ENCODE data around the gene ELANE.
"Not testable (repeated sequence)": the region's sequence is repeated elsewhere in the genome, so short reads cannot be mapped to it uniquely, and the experiment has no call there.

Gene ELANE

DNA sequence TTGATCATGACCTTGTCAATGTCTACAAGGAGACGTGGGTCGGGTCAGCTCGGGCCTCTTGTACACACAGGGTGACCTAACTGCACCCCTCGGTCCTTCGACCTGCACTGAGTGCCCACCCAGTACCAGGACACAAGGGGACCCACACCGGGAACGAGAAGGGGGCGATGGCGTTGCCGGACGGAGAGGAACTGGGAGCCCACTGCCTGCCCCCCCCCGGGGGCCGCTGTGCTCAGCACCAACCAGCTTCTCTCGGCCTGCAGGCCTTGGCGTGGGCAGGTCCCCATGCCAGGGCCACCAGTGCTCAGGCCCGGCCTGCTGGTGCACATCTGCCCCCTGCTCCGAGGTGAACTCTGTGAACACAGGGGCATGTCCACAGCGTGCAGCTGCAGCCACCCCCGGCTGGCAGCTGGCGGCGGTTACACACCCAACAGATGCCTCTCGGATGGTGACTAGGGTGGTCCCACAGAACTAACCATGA is 21.5 kb downstream of the ELANE start:
- Histone ChIP-seq H3K27me3 (no peaks in the 10 kb centered on the region), H3K36me3 (peaks cover 71% of the 10 kb centered on the region), H3K9me3 (no peaks in the 10 kb centered on the region), H3K4me3 (ENCODE audit: low read depth in 1 of 2, low read length in 1 of 2) (no peak overlapping the region), H3K27ac (no peak overlapping the region), H3K4me1 (ENCODE audit: control insufficient read depth in 1 of 2, insufficient read depth in 1 of 2, low read depth in 1 of 2, low read length in 1 of 2) (peaks cover 7 to 10% of the 10 kb centered on the region in 2 experiments)
- TF ChIP-seq, protein P1, sequence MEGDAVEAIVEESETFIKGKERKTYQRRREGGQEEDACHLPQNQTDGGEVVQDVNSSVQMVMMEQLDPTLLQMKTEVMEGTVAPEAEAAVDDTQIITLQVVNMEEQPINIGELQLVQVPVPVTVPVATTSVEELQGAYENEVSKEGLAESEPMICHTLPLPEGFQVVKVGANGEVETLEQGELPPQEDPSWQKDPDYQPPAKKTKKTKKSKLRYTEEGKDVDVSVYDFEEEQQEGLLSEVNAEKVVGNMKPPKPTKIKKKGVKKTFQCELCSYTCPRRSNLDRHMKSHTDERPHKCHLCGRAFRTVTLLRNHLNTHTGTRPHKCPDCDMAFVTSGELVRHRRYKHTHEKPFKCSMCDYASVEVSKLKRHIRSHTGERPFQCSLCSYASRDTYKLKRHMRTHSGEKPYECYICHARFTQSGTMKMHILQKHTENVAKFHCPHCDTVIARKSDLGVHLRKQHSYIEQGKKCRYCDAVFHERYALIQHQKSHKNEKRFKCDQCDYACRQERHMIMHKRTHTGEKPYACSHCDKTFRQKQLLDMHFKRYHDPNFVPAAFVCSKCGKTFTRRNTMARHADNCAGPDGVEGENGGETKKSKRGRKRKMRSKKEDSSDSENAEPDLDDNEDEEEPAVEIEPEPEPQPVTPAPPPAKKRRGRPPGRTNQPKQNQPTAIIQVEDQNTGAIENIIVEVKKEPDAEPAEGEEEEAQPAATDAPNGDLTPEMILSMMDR (IDR thresholded peaks at IDR 0.05), result no peak

DNA sequence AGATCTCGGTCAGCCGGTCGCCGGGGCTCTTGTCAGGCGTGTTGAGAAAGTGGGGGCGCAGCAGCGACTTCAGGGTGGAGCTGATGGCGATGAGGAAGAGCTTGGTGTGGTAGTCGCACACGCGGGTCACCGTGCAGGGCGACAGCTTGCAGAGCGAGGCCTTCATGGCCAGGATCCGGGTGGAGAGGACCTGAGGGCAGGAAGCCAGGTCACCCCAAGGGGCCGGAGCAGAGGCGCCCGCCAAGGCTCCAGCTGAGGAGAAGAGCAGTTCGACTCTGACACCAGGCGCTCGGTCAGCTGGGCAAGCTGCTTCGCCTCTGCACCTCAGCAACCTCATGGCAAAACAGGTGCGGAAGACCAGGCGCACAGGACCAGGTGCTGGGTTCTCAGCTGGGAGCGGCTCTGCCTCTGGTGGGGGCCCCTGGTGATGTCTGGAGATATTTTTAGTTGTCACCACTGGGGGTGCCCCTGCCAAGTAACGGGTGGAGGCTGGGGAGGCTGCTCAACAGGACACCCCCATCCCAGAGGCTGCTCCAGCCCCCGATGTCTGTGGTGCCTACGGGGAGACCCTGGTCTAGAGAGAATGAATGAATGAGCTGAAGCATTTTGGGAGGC is 23.3 kb downstream of the ELANE start:
- TF ChIP-seq, protein P1 (IDR thresholded peaks at IDR 0.05), result no peak
- H3K4me1 ChIP-seq (ENCODE audit: control insufficient read depth in 1 of 2, insufficient read depth in 1 of 2, low read depth in 1 of 2, low read length in 1 of 2), result peaks cover 7 to 10% of the 10 kb centered on the region in 2 experiments
- no peak overlapping the region for H3K27ac ChIP-seq
- peaks cover 71% of the 10 kb centered on the region for H3K36me3 ChIP-seq
- no peak overlapping the region for H3K4me3 ChIP-seq (ENCODE audit: low read depth in 1 of 2, low read length in 1 of 2)
- no peaks in the 10 kb centered on the region for H3K27me3 ChIP-seq
- no peaks in the 10 kb centered on the region for H3K9me3 ChIP-seq

DNA sequence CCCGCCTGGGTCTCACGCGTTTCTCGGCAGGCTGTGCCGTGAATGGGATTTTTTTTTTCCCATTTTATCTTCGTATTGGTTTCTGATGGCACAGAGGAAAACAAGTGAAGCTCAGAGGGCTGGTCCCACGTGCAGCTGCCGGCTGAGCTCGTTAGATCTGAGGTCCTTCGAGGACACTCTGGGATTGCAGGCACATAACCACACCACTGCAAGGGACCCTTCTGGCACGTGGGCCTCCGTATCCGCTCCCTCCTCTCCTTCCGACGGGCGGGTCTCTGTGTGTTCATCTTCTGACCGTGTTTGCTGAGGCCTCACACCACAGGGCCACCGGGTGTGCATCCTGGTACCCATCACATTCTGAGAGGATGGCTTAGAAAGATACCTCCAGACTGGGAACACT is 24.0 kb downstream of the ELANE start:
- Histone ChIP-seq H3K9me3 (no peaks in the 10 kb centered on the region), H3K27me3 (no peaks in the 10 kb centered on the region), H3K27ac (no peak overlapping the region), H3K36me3 (peaks cover 67% of the 10 kb centered on the region), H3K4me3 (ENCODE audit: low read depth in 1 of 2, low read length in 1 of 2) (no peak overlapping the region), H3K4me1 (ENCODE audit: control insufficient read depth in 1 of 2, insufficient read depth in 1 of 2, low read depth in 1 of 2, low read length in 1 of 2) (peaks cover 7 to 10% of the 10 kb centered on the region in 2 experiments)
- TF ChIP-seq, protein P1 (IDR thresholded peaks at IDR 0.05), result no peak

DNA sequence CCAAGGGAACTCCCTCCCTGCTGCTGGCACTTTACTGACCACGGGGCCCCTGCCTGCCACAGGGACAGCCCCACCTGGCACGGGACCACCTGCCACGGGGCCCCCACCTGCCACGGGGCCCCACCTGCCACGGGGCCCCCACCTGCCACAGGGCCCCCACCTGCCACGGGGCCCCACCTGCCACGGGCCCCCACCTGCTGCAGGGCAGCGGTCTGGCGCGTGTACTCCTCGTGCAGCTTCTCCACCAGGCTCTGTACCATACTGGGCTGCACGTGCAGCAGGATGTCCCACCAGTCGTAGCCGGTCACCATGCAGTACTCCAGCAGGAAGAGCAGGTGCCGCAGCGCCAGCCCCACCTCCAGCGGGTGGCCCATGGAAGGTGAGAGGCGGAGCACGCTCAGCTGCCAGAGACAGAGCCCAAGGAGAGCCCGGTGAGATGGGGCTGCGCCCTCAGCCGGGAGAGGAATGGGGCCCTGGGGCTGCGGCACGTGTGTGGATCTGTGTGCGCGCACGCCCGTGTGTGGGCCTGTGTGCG is 24.7 kb downstream of the ELANE start:
- Histone ChIP-seq H3K4me3 (ENCODE audit: low read depth in 1 of 2, low read length in 1 of 2) (no peak overlapping the region), H3K27me3 (no peaks in the 10 kb centered on the region), H3K36me3 (peaks cover 70% of the 10 kb centered on the region), H3K4me1 (ENCODE audit: control insufficient read depth in 1 of 2, insufficient read depth in 1 of 2, low read depth in 1 of 2, low read length in 1 of 2) (peaks cover 6 to 9% of the 10 kb centered on the region in 2 experiments), H3K9me3 (no peaks in the 10 kb centered on the region), H3K27ac (no peak overlapping the region)
- TF ChIP-seq, protein P1 (IDR thresholded peaks at IDR 0.05), result no peak

DNA sequence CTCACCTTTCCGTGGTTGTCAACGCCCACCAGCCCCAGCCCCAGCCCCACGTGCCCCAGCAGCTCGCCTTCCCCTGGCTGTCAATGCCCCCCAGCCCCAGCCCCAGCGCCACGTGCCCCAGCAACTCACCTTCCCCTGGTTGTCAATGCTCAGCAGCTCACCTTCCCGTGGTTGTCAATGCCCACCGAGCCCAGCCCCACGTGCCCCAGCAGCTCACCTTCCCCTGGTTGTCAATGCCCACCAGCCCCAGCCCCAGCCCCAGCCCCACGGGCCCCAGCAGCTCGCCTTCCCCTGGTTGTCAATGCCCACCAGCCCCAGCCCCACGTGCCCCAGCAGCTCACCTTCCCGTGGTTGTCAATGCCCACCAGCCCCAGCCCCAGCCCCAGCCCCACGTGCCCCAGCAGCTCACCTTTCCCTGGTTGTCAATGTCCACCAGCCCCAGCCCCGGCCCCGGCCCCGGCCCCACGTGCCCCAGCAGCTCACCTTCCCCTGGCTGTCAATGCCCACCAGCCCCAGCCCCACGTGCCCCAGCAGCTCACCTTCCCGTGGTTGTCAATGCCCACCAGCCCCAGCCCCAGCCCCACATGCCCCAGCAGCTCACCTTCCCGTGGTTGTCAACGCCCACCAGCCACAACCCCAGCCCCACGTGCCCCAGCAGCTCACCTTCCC is 26.0 kb downstream of the ELANE start:
- H3K36me3 ChIP-seq, result peaks cover 82% of the 10 kb centered on the region

DNA sequence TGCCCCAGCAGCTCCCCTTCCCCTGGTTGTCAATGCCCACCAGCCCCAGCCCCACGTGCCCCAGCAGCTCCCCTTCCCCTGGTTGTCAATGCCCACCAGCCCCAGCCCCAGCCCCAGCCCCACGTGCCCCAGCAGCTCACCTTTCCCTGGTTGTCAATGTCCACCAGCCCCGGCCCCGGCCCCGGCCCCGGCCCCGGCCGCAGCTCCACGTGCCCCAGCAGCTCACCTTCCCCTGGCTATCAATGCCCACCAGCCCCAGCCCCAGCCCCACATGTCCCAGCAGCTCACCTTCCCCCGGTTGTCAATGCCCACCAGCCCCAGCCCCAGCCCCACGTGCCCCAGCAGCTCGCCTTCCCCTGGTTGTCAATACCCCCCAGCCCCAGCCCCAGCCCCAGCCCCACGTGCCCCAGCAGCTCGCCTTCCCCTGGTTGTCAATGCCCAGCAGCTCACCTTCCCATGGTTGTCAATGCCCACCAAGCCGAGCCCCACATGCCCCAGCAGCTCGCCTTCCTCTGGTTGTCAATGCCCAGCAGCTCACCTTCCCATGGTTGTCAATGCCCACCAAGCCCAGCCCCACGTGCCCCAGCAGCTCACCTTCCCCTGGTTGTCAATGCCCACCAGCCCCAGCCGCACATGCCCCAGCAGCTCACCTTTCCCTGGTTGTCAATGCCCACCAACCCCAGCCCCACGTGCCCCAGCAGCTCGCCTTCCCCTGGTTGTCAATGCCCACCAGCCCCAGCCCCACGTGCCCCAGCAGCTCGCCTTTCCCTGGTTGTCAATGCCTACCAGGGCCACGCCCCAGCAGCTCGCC is 26.9 kb downstream of the ELANE start:
- not testable (repeated sequence) for H3K9me3 ChIP-seq; H3K4me1 ChIP-seq (ENCODE audit: control insufficient read depth in 1 of 2, insufficient read depth in 1 of 2, low read depth in 1 of 2, low read length in 1 of 2); H3K27ac ChIP-seq; H3K4me3 ChIP-seq (ENCODE audit: low read depth in 1 of 2, low read length in 1 of 2); H3K27me3 ChIP-seq
- peaks cover 85% of the 10 kb centered on the region for H3K36me3 ChIP-seq

More for the DNA sequence above, 26.0 kb downstream of the ELANE start:
- not testable (repeated sequence) for H3K4me1 ChIP-seq (ENCODE audit: control insufficient read depth in 1 of 2, insufficient read depth in 1 of 2, low read depth in 1 of 2, low read length in 1 of 2); H3K27me3 ChIP-seq; H3K4me3 ChIP-seq (ENCODE audit: low read depth in 1 of 2, low read length in 1 of 2); H3K9me3 ChIP-seq; H3K27ac ChIP-seq
